Neural cell (in vitro differentiated cells): ENCODE measurements around the gene KYNU. TPM values are rescaled to one million over a fixed set of nuclear protein-coding genes. Genes with fewer than 3 reads are reported as not detected.
A peak's percentile ranks its signal among the peaks of the same experiment; 100 is the strongest.
"Not testable (repeated sequence)": the region's sequence is repeated elsewhere in the genome, so short reads cannot be mapped to it uniquely, and the experiment has no call there.

ENCODE experiments used
- H2AFZ ChIP-seq: fragments of 200-600, 300-800 bp; sonication (generic), shearing (Covaris generic); 2 replicates; pipeline ENCODE4 v1.6.0; 2014; ENCODE audit warnings: low read depth, mild to moderate bottlenecking, antibody characterized with exemption, low read length, moderate library complexity
- H3F3A ChIP-seq: fragments of 200-600 bp; shearing (Covaris generic); 2 replicates; pipeline ENCODE4 v1.6.1; 2016; ENCODE audit warnings: mild to moderate bottlenecking, moderate library complexity, mixed read lengths, antibody characterized with exemption, low read length; ENCODE audit not compliant: insufficient read depth, poor library complexity, severe bottlenecking
- H3K27ac ChIP-seq: fragments of 200-600, 300-800 bp; sonication (generic), shearing (Covaris generic); 2 replicates; pipeline ENCODE4 v1.5.1; 2014; ENCODE audit warnings: mild to moderate bottlenecking, low read length, moderate library complexity
- H3K27me3 ChIP-seq: fragments of 300-800, 200-600 bp; sonication (generic), shearing (Covaris generic); 2 replicates; pipeline ENCODE4 v1.6.0; 2014; ENCODE audit warnings: mild to moderate bottlenecking, low read depth, low read length, moderate library complexity; ENCODE audit not compliant: insufficient read depth
- H3K36me3 ChIP-seq: fragments of 300-800, 200-600 bp; sonication (generic), shearing (Covaris generic); 2 replicates; pipeline ENCODE4 v1.5.1; 2014; ENCODE audit warnings: mild to moderate bottlenecking, antibody characterized with exemption, low read length, moderate library complexity; ENCODE audit not compliant: insufficient read depth
- H3K4me2 ChIP-seq: fragments of 300-800, 200-600 bp; sonication (generic), shearing (Covaris generic); 2 replicates; pipeline ENCODE4 v1.6.0; 2014; ENCODE audit warnings: mild to moderate bottlenecking, low read length
- H3K4me3 ChIP-seq: fragments of 300-800, 200-600 bp; sonication (generic), shearing (Covaris generic); 2 replicates; pipeline ENCODE4 v1.5.1; 2014; ENCODE audit warnings: mild to moderate bottlenecking, low read length, moderate library complexity
- H3K79me2 ChIP-seq: fragments of 200-600 bp; shearing (Covaris generic); replicated peaks from 2 replicates; pipeline ENCODE4 v1.6.0; 2014; ENCODE audit warnings: mild to moderate bottlenecking, low read length, moderate library complexity; ENCODE audit not compliant: insufficient read depth
- H3K9ac ChIP-seq: fragments of 300-800, 200-600 bp; sonication (generic), shearing (Covaris generic); 2 replicates; pipeline ENCODE4 v1.6.1; 2016; ENCODE audit warnings: mild to moderate bottlenecking, low read length, mixed read lengths
- H3K9me2 ChIP-seq: fragments of 200-600 bp; shearing (Covaris generic); 2 replicates; pipeline ENCODE4 v1.6.1; 2016; ENCODE audit warnings: mild to moderate bottlenecking, low read length, mixed read lengths; ENCODE audit not compliant: insufficient read depth
- H3K9me3 ChIP-seq: fragments of 200-600, 300-800 bp; sonication (generic), shearing (Covaris generic); 2 replicates; pipeline ENCODE4 v1.6.1; 2016; ENCODE audit warnings: mild to moderate bottlenecking, mixed run types, low read length, moderate library complexity, mixed read lengths
- H4K20me1 ChIP-seq: fragments of 200-600 bp; shearing (Covaris generic); 2 replicates; pipeline ENCODE4 v1.6.1; 2016; ENCODE audit warnings: mild to moderate bottlenecking, mixed run types; ENCODE audit not compliant: insufficient read depth
- POLR2AphosphoS5 ChIP-seq: IDR thresholded peaks from 2 replicates; pipeline ENCODE4 v1.6.1; 2012
- RAD21 ChIP-seq: fragments of 450-650 bp; conservative IDR thresholded peaks from 2 replicates; pipeline ENCODE4 v1.6.1; 2014; ENCODE audit warnings: antibody characterized with exemption, mild to moderate bottlenecking, moderate library complexity
- SMC3 ChIP-seq: fragments of 450-650 bp; conservative IDR thresholded peaks from 2 replicates; pipeline ENCODE4 v1.6.1; 2014; ENCODE audit warnings: antibody characterized with exemption, mild to moderate bottlenecking, moderate library complexity; ENCODE audit not compliant: poor library complexity
- TAF1 ChIP-seq: IDR thresholded peaks from 2 replicates; pipeline ENCODE4 v1.6.1; 2012; ENCODE audit warnings: low read depth
- polyA plus RNA-seq: library from polyadenylated mRNA; depleted of rRNA; stranded (reverse); fragments of >200 nt; gene quantifications from 2 replicates; pipeline ENCODE4 v1.2.3, GENCODE V29; 2014
- TF ChIP-seq, protein P1 (sequence below): fragments of 450-650 bp; IDR thresholded peaks from 2 replicates; pipeline ENCODE4 v1.5.1; 2014; ENCODE audit warnings: antibody characterized with exemption, mild to moderate bottlenecking, moderate library complexity; ENCODE audit not compliant: poor library complexity, severe bottlenecking
- TF ChIP-seq, protein P2 (sequence below): IDR thresholded peaks from 2 replicates; pipeline ENCODE4 v1.6.1; 2012; ENCODE audit warnings: borderline replicate concordance

Gene KYNU
- polyA plus RNA-seq, 1 donor from 2014 or later = 0.25 TPM

DNA sequence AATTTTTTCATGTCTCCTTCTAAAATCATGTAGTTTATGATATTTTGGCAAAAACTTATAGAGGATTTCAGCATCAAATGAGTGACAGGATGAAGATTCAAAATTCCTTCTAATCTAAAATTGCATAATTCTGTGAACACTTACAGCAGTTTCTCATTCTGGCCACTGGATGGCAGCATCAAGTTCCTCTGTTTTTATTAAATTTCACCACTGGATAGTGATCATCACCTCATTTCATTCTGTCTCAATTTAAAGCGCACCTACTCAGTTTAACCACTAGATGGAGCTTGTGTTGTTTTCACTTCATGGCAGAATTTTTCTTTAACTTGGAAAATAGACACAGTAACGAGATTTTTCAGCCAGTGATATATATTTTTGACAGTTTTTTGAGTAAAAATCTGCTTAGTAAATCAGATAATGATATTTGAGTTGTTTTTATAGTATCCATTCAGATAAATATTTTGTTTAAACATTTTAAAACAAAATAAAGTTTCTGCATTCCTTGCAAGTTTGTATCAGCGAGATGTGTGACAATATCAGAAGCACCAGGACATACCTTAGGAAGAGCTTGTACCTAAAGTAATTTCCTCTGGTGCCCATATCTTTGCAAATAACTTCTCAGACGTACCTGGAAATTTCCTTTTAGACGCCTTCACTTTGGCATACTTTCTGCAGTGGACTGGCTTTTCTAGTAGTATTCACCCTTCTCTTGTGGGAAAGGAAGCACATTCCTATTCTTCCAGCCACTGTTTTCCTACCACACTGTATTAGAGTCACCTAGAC is 157.0 kb downstream of the KYNU start:
- H3K9me3 ChIP-seq = no peaks in the 10 kb centered on the region
- no peak overlapping the region for H3K9ac ChIP-seq
- no peaks in the 10 kb centered on the region for H3K9me2 ChIP-seq
- TF ChIP-seq, protein P1, sequence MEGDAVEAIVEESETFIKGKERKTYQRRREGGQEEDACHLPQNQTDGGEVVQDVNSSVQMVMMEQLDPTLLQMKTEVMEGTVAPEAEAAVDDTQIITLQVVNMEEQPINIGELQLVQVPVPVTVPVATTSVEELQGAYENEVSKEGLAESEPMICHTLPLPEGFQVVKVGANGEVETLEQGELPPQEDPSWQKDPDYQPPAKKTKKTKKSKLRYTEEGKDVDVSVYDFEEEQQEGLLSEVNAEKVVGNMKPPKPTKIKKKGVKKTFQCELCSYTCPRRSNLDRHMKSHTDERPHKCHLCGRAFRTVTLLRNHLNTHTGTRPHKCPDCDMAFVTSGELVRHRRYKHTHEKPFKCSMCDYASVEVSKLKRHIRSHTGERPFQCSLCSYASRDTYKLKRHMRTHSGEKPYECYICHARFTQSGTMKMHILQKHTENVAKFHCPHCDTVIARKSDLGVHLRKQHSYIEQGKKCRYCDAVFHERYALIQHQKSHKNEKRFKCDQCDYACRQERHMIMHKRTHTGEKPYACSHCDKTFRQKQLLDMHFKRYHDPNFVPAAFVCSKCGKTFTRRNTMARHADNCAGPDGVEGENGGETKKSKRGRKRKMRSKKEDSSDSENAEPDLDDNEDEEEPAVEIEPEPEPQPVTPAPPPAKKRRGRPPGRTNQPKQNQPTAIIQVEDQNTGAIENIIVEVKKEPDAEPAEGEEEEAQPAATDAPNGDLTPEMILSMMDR = peak; percentile 99
- TF ChIP-seq RAD21 (peak; percentile 87), POLR2AphosphoS5 (no peak), SMC3 (peak; percentile 94)
- TF ChIP-seq, protein P2, sequence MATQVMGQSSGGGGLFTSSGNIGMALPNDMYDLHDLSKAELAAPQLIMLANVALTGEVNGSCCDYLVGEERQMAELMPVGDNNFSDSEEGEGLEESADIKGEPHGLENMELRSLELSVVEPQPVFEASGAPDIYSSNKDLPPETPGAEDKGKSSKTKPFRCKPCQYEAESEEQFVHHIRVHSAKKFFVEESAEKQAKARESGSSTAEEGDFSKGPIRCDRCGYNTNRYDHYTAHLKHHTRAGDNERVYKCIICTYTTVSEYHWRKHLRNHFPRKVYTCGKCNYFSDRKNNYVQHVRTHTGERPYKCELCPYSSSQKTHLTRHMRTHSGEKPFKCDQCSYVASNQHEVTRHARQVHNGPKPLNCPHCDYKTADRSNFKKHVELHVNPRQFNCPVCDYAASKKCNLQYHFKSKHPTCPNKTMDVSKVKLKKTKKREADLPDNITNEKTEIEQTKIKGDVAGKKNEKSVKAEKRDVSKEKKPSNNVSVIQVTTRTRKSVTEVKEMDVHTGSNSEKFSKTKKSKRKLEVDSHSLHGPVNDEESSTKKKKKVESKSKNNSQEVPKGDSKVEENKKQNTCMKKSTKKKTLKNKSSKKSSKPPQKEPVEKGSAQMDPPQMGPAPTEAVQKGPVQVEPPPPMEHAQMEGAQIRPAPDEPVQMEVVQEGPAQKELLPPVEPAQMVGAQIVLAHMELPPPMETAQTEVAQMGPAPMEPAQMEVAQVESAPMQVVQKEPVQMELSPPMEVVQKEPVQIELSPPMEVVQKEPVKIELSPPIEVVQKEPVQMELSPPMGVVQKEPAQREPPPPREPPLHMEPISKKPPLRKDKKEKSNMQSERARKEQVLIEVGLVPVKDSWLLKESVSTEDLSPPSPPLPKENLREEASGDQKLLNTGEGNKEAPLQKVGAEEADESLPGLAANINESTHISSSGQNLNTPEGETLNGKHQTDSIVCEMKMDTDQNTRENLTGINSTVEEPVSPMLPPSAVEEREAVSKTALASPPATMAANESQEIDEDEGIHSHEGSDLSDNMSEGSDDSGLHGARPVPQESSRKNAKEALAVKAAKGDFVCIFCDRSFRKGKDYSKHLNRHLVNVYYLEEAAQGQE = no peak
- H3K36me3 ChIP-seq = no peaks in the 10 kb centered on the region
- no peak overlapping the region for H2AFZ ChIP-seq
- H3K4me2 ChIP-seq = no peak overlapping the region
- H3K4me3 ChIP-seq = no peak overlapping the region
- no peaks in the 10 kb centered on the region for H4K20me1 ChIP-seq
- H3K27me3 ChIP-seq = no peaks in the 10 kb centered on the region
- H3F3A ChIP-seq = no peaks in the 10 kb centered on the region
- no peak overlapping the region for H3K27ac ChIP-seq
- no peaks in the 10 kb centered on the region for H3K79me2 ChIP-seq

DNA sequence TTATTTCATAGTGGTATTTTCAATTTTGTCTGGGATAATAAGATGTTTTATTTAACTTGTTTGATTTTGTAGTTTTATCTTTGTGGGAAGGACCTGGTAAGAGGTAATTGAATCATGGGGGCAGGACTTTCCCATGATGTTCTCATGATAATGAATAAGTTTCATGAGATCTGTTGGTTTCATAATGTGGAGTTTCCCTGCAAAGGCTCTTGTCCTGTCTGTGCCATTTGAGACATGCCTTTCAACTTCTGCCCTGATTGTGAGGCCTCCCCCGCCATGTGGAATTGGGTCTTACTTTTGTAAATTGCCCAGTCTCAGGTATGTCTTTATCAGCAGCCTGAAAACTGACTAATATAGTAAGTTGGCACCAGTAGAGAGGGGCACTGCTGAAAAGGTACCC is 174.0 kb downstream of the KYNU start:
- no peak overlapping the region for H3K9ac ChIP-seq
- no peaks in the 10 kb centered on the region for H4K20me1 ChIP-seq

DNA sequence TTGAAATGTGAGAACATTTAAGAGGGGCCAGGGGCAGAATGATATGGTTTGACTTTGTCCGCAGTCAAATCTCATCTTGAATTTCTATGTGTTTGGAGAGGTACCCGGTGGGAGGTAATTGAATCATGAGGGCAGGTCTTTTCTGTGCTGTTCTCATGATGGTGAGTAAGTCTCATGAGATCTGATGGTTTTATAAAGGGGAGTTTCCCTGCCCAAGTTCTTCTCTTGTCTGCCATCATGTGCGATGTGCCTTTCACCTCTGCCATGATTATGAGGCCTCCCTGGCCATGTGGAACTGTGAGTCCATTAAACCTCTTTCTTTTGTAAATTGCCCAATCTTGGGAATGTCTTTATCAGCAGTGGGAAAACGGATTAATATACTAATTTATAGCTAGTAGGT is 176.0 kb downstream of the KYNU start:
- not testable (repeated sequence) for H3K9me2 ChIP-seq, H4K20me1 ChIP-seq, H3K27ac ChIP-seq, H2AFZ ChIP-seq, H3K4me2 ChIP-seq, H3K9ac ChIP-seq, H3K4me3 ChIP-seq, H3K36me3 ChIP-seq, H3K79me2 ChIP-seq, H3K27me3 ChIP-seq, H3K9me3 ChIP-seq, H3F3A ChIP-seq

More for the DNA sequence above, 174.0 kb downstream of the KYNU start:
- H3K27me3 ChIP-seq = no peaks in the 10 kb centered on the region
- no peaks in the 10 kb centered on the region for H3F3A ChIP-seq
- no peaks in the 10 kb centered on the region for H3K36me3 ChIP-seq
- H3K79me2 ChIP-seq = no peaks in the 10 kb centered on the region
- H3K4me3 ChIP-seq = no peak overlapping the region
- no peak overlapping the region for H3K27ac ChIP-seq
- H3K9me2 ChIP-seq = no peaks in the 10 kb centered on the region
- peaks cover 2% of the 10 kb centered on the region for H3K9me3 ChIP-seq
- no peak overlapping the region for H3K4me2 ChIP-seq
- no peak for TF ChIP-seq TAF1
- no peak for TF ChIP-seq POLR2AphosphoS5
- no peak for TF ChIP-seq RAD21
- TF ChIP-seq SMC3 = no peak
- H2AFZ ChIP-seq = no peak overlapping the region
